Body of pancreas (tissue), 4 donors: ENCODE results near the gene RIMS4. TPM values are rescaled to one million over a fixed set of nuclear protein-coding genes. Genes with fewer than 3 reads are reported as not detected.

Experiments
- ATAC-seq: fragments of 150-250 bp; one replicate; pipeline ENCODE4 v1.9.1; 2016
- DNase-seq, 4 donors: peaks; one replicate each; pipeline ENCODE4 v3.0.0-alpha.2; 2019
- H3K27ac ChIP-seq, 4 donors: fragments of 200-600 bp; sonication (generic); 1 replicate in 3 of 4; 2 replicates in 1 of 4; pipeline versions ENCODE4 v1.5.1 to v1.6.1; 2016 to 2019; ENCODE audit warnings: mild to moderate bottlenecking in 1 of 4, mixed read lengths in 1 of 4, moderate library complexity in 1 of 4
- H3K27me3 ChIP-seq, 2 donors: fragments of 200-600 bp; sonication (generic); one replicate each; pipeline ENCODE4 v1.6.0; 2016; ENCODE audit warnings: mild to moderate bottlenecking in 1 of 2
- H3K36me3 ChIP-seq, 2 donors: fragments of 200-600 bp; sonication (generic); replicated peaks in 1 of 2; 2 replicates each; pipeline ENCODE4 v1.5.1; 2016; ENCODE audit warnings: low read depth in 2 of 2; ENCODE audit not compliant: insufficient read depth in 1 of 2
- H3K4me1 ChIP-seq: fragments of 200-600 bp; sonication (generic); one replicate; pipeline ENCODE4 v1.6.0; 2016
- H3K4me3 ChIP-seq, 2 donors: fragments of 200-600 bp; sonication (generic); 1 replicate in 1 of 2; 2 replicates in 1 of 2; pipeline ENCODE4 v1.5.1; 2016 to 2019
- H3K9me3 ChIP-seq, 3 donors: fragments of 200-600 bp; sonication (generic); 1 replicate in 2 of 3; 2 replicates in 1 of 3; pipeline ENCODE4 v1.5.1; 2016
- POLR2A ChIP-seq, 3 donors: fragments of 450-650 bp; IDR thresholded peaks; one replicate each; pipeline ENCODE4 v1.6.1; 2016; ENCODE audit warnings: antibody characterized with exemption in 3 of 3, mild to moderate bottlenecking in 2 of 3
- WGBS, 2 donors: methylation state at CpG; one replicate each; pipeline ENCODE4 v1.1.5; 2017; 5-methylcytosine and 5-hydroxymethylcytosine counted together
- intact Hi-C: fragments of 100-400 bp; cut with DNase I; formaldehyde crosslinking; loops from one replicate; pipeline ENCODE4 v1.15.1; 2023
- total RNA-seq, 2 donors: library from RNA; depleted of rRNA; stranded (reverse); fragments of >200 nt; gene quantifications; one replicate each; pipeline ENCODE4 v1.1.0, GENCODE V29; 2016
- TF ChIP-seq, protein P1 (sequence below), 7 experiments: fragments of 450-650 bp in 4 of 7; fragments of 200-600 bp in 3 of 7; sonication (generic) in 3 of 7; IDR thresholded peaks; one replicate each; pipeline ENCODE4 v1.5.1; 2016 to 2019; ENCODE audit warnings: antibody characterized with exemption in 7 of 7

The RIMS4 gene
- total RNA-seq, 2 donors from 2014 or later = 0.26 TPM; not detected in 1

DNA sequence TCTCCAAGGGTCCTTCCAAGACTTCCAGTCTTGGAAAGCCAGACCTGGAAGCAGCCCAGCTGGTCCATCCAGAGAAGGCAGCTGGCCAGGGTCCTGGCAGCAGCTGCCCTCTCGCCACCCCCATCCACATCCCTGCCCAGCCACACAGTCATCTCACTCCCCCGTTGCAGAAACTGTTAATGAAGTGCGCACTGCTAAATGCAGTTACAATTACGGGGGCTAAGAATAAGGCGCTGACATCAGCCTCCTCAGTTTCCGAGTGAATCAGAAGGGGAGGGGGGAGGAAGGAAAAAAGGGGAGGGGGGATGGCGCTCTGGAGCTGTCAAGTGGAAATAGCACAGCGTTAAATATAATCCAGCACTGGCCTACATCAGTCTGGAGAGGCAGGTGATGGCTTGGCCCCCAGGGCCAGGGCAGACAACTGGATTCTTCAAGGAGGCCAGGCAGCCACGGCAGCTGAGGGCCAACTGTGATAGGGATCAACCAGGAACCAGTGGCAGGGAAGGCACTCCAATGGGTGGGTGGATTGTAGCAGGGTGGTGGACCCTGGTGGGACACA, 6.9 kb downstream of the RIMS4 start:
- intact Hi-C loops = no loop called here
- H3K27me3 ChIP-seq = no peaks in the 10 kb centered on the region
- no peaks in the 10 kb centered on the region for H3K36me3 ChIP-seq

GRCh38 chr20:44802702-44803101, 7.6 kb downstream of the RIMS4 start:
- Histone ChIP-seq H3K4me1 (no peaks in the 10 kb centered on the region), H3K27me3 (no peaks in the 10 kb centered on the region), H3K9me3 (no peaks in the 10 kb centered on the region), H3K27ac (no peak overlapping the region), H3K36me3 (no peaks in the 10 kb centered on the region), H3K4me3 (no peak overlapping the region)
- TF ChIP-seq, protein P1, sequence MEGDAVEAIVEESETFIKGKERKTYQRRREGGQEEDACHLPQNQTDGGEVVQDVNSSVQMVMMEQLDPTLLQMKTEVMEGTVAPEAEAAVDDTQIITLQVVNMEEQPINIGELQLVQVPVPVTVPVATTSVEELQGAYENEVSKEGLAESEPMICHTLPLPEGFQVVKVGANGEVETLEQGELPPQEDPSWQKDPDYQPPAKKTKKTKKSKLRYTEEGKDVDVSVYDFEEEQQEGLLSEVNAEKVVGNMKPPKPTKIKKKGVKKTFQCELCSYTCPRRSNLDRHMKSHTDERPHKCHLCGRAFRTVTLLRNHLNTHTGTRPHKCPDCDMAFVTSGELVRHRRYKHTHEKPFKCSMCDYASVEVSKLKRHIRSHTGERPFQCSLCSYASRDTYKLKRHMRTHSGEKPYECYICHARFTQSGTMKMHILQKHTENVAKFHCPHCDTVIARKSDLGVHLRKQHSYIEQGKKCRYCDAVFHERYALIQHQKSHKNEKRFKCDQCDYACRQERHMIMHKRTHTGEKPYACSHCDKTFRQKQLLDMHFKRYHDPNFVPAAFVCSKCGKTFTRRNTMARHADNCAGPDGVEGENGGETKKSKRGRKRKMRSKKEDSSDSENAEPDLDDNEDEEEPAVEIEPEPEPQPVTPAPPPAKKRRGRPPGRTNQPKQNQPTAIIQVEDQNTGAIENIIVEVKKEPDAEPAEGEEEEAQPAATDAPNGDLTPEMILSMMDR (IDR thresholded peaks at IDR 0.05) = no peak
- TF ChIP-seq POLR2A (IDR thresholded peaks at IDR 0.05) = no peak
- intact Hi-C loops = no loop called here
- DNase-seq (no peak), ATAC-seq (no peak)
- 71 to 79% methylated on average over 4 of the region's 4 CpGs for WGBS, 2 donors

More for the DNA sequence above, 6.9 kb downstream of the RIMS4 start:
- DNase-seq (no peak), ATAC-seq (no peak)
- Histone ChIP-seq H3K4me3 (no peak overlapping the region), H3K9me3 (no peaks in the 10 kb centered on the region), H3K4me1 (no peaks in the 10 kb centered on the region), H3K27ac (no peak overlapping the region)
- TF ChIP-seq, protein P1 (IDR thresholded peaks at IDR 0.05) = no peak
- no peak for TF ChIP-seq POLR2A (IDR thresholded peaks at IDR 0.05)
- 50 to 54% methylated on average over 9 of the region's 9 CpGs for WGBS, 2 donors

- peak in 1 of 4 donors; percentile 10 for DNase-seq
- intact Hi-C loops = no loop called here
- Histone ChIP-seq H3K4me3 (no peak overlapping the region), H3K4me1 (no peaks in the 10 kb centered on the region), H3K36me3 (no peaks in the 10 kb centered on the region), H3K9me3 (no peaks in the 10 kb centered on the region), H3K27ac (no peak overlapping the region), H3K27me3 (no peaks in the 10 kb centered on the region)
- TF ChIP-seq, protein P1 (IDR thresholded peaks at IDR 0.05) = peak in 1 of 7 experiments; percentile 15
- TF ChIP-seq POLR2A (IDR thresholded peaks at IDR 0.05) = no peak
- WGBS, 2 donors = 62 to 77% methylated on average over 8 of the region's 8 CpGs
- ATAC-seq = no peak
These were observed 9.8 kb downstream of the RIMS4 start for GRCh38 chr20:44800391-44801046.

DNA sequence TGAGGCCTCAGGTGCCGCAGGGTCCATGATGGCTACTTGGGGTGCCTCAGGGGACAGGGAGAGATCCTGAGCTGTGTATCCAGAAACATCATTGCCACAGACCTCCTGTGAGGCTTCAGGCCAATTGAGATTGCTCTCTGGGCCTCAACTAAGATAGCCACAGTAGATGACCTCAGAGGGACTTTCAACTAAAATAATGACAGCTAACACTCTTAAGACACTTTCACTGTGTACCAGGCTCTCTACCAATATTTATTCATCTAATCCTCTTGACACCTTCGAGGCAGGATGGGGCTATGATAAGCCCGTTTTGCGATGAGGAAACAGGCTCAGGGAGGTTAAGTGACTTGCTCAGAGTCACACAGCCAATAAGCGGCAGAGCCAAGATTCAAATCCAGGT, 10.7 kb downstream of the RIMS4 start:
- ATAC-seq (no peak), DNase-seq (no peak)
- Histone ChIP-seq H3K27ac (no peak overlapping the region), H3K36me3 (no peaks in the 10 kb centered on the region), H3K27me3 (no peaks in the 10 kb centered on the region), H3K4me3 (no peak overlapping the region), H3K4me1 (no peaks in the 10 kb centered on the region), H3K9me3 (no peaks in the 10 kb centered on the region)
- WGBS, 2 donors = 70 to 72% methylated on average over 5 of the region's 5 CpGs
- no peak for TF ChIP-seq POLR2A (IDR thresholded peaks at IDR 0.05)
- TF ChIP-seq, protein P1 (IDR thresholded peaks at IDR 0.05) = no peak
- intact Hi-C loops = no loop called here
